Fibroblast of villous mesenchyme (primary cell): ENCODE data around the gene ASTL. TPM values are rescaled to one million over a fixed set of nuclear protein-coding genes. Genes with fewer than 3 reads are reported as not detected.

Source experiments
- DNase-seq: peaks from one replicate; pipeline ENCODE4 v3.0.0-alpha.2; 2010; ENCODE audit warnings: low read depth
- H3K4me3 ChIP-seq: 2 replicates; pipeline ENCODE4 v1.5.1; 2011; ENCODE audit warnings: low read depth, mild to moderate bottlenecking, low read length
- total RNA-seq: library from RNA; depleted of rRNA; stranded (reverse); fragments of >200 nt; gene quantifications from 2 replicates; pipeline ENCODE4 v1.2.3, GENCODE V29; 2012
- TF ChIP-seq, protein P1 (sequence below): IDR thresholded peaks from 2 replicates; pipeline ENCODE4 v1.5.1; 2012; ENCODE audit warnings: low read depth, mild to moderate bottlenecking, low read length; ENCODE audit not compliant: insufficient read depth

Gene ASTL
- total RNA-seq, 1 donor: not detected

DNA sequence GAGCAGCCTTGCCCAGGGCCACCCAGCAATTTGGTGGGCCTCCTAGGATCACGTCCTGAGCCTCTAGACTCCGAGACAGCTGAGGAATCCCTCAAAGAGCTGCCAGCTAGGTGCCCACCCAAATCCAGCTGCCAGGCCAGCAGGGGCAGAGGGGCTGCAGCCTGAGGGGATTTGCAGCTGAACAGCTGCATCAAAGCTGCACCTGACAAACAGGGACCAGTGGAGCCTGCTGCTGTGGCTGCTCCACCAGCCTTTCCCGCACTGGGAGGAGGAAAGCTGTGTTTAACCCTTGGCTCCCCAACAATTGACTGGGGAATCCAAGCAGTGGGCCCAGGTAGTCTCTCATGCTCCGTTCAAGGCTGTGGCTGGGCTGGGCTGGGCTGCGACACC lies 30.2 kb downstream of the ASTL start:
- no peak for DNase-seq
- H3K4me3 ChIP-seq: no peak overlapping the region
- TF ChIP-seq, protein P1, sequence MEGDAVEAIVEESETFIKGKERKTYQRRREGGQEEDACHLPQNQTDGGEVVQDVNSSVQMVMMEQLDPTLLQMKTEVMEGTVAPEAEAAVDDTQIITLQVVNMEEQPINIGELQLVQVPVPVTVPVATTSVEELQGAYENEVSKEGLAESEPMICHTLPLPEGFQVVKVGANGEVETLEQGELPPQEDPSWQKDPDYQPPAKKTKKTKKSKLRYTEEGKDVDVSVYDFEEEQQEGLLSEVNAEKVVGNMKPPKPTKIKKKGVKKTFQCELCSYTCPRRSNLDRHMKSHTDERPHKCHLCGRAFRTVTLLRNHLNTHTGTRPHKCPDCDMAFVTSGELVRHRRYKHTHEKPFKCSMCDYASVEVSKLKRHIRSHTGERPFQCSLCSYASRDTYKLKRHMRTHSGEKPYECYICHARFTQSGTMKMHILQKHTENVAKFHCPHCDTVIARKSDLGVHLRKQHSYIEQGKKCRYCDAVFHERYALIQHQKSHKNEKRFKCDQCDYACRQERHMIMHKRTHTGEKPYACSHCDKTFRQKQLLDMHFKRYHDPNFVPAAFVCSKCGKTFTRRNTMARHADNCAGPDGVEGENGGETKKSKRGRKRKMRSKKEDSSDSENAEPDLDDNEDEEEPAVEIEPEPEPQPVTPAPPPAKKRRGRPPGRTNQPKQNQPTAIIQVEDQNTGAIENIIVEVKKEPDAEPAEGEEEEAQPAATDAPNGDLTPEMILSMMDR: no peak

DNA sequence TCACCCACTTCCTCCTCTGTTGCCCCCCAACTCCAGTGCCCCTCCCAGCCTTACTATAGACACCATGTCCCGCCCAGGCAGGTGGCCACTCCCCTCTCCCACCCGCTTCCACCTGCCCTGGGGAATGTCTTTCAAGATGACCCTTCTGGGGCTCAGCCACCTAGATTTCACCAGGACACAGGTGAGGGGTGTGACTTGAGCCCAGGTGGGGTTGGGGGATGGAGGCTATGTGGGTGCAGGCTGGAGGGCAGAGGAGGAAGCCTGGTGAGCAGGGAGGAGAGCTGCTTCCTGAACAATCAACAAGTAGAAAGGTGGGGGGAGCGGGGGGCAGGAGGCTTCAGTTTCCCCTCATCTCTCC lies 30.6 kb downstream of the ASTL start:
- DNase-seq: no peak
- TF ChIP-seq, protein P1: no peak
- H3K4me3 ChIP-seq: no peak overlapping the region

DNA sequence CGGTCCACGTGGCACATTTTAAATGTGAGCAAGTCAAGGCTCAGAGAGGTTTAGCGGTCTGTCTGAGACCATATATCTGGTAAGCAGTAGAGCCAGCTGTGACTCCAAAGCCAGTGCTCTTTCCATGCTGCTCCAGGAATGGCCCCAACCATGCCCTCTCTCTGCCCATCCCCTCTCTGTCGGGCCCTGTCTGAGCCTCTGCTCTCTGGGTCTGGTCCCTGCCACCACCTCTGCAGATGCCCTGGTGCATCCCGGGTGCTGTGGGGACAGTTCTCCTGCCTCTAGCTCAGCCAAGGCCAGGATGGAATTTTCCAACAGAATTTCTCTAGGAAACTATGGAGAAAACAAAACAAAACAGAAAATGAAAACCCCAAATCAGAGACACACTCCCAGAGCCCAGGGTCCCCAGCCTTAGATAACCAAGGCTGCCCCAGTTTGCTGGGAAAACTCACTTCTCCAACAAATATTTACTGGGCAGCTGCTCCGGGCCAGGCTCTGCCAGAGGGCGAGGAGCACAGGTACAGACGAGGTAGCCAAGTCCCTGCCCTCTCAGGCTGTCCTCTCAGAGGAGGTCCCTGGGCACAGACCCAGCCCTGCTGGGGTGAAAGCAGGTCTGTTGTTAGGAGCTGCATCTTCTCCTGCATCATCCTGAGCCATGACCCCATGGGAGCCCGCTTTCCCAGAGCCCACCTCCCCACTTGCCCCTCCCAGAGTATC lies 31.2 kb downstream of the ASTL start:
- DNase-seq: no peak
- H3K4me3 ChIP-seq: no peak overlapping the region
- TF ChIP-seq, protein P1: no peak

DNA sequence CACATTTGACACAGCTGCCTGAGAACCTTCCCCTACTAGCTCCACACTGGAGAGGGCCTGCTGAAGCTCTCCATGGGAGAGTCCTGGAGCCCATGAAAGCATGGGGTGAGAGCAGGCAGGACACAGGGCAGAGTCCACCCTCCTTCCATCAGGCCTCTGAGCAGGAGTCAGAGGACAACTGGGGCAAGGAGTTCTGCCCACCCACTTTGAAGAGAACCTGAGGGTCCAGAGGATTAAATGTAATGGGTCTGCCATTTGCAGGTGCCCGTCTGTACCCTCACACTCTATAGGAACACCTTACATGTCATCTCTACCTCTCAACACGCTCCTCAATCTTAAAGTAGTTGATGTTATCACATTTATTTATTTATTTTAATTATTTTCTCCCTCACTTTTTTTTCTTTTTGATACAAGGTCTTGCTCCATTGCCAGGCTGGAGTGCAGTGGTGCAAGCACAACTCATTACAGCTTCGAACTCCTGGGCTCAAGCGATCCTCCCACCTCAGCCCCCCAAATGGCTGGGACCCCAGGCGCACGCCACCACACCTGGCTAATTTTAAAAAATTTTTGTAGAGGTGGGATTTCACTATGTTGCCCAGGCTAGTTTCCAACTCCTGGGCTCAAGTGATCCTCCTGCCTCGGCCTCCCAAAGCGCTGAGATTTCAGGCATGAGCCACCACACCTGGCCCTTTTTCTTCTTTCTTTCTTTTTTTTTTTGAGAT lies 32.1 kb downstream of the ASTL start:
- TF ChIP-seq, protein P1: no peak
- no peak for DNase-seq
- no peak overlapping the region for H3K4me3 ChIP-seq

GRCh38 chr2:96105152-96105915 lies 33.0 kb downstream of the ASTL start:
- TF ChIP-seq, protein P1: no peak
- H3K4me3 ChIP-seq: no peak overlapping the region
- no peak for DNase-seq

GRCh38 chr2:96104487-96104861 lies 33.8 kb downstream of the ASTL start:
- no peak for DNase-seq
- TF ChIP-seq, protein P1: no peak
- H3K4me3 ChIP-seq: no peak overlapping the region
